ENCODE results near the gene TCF7L1. TPM values are rescaled to one million over a fixed set of nuclear protein-coding genes. Genes with fewer than 3 reads are reported as not detected.
A peak's percentile ranks its signal among the peaks of the same experiment; 100 is the strongest.

TCF7L1 gene
- total and polyA plus RNA-seq, 2 of the 13 experiments (the other 11 are each of a cell fraction or from before 2014, with no cell fraction given) = 0.04 to 0.15 TPM

GRCh38 chr2:85353876-85354285, 220.7 kb downstream of the TCF7L1 start (continued):
- TF ChIP-seq NFIC (IDR thresholded peaks at IDR 0.05; ENCODE audit: low read length) = no peak
- no peak for TF ChIP-seq TFE3 (CRISPR knock-in tag; IDR thresholded peaks at IDR 0.05)
- TF ChIP-seq ZNF235 (CRISPR knock-in tag; IDR thresholded peaks at IDR 0.05; ENCODE audit: borderline replicate concordance) = no peak
- TF ChIP-seq HIVEP1 (CRISPR knock-in tag; IDR thresholded peaks at IDR 0.05) = peak; percentile 14; the same call in 1 of the 2 replicates
- TF ChIP-seq KLF6 (CRISPR knock-in tag; IDR thresholded peaks at IDR 0.05) = no peak; the same call in 1 of the 2 replicates
- TF ChIP-seq ZNF557 (CRISPR knock-in tag; IDR thresholded peaks at IDR 0.05) = no peak
- TF ChIP-seq ZNF572 (CRISPR knock-in tag; IDR thresholded peaks at IDR 0.05) = no peak
- no peak for TF ChIP-seq MAFG (CRISPR knock-in tag; IDR thresholded peaks at IDR 0.05)
- TF ChIP-seq ZNF615 (CRISPR knock-in tag; IDR thresholded peaks at IDR 0.05; ENCODE audit: borderline replicate concordance) = no peak
- 0 out of 2 replicates have a peak, but pooled peaks have one; percentile 30 for TF ChIP-seq HMG20B (CRISPR knock-in tag; conservative IDR thresholded peaks at IDR 0.05)
- TF ChIP-seq ZNF724P (CRISPR knock-in tag; IDR thresholded peaks at IDR 0.05; ENCODE audit: borderline replicate concordance) = 0 out of 2 replicates have a peak, but pooled peaks have one; percentile 3
- no peak for TF ChIP-seq GATA4 (IDR thresholded peaks at IDR 0.05; ENCODE audit: borderline replicate concordance, low read depth)
- no peak for TF ChIP-seq TBX2 (CRISPR knock-in tag; IDR thresholded peaks at IDR 0.05; ENCODE audit: borderline replicate concordance)
- no peak for TF ChIP-seq THRA (CRISPR knock-in tag; IDR thresholded peaks at IDR 0.05; ENCODE audit: borderline replicate concordance)
- no peak; the same call in 1 of the 2 replicates for TF ChIP-seq NCOR1 (IDR thresholded peaks at IDR 0.05; ENCODE audit: borderline replicate concordance, low read length)
- TF ChIP-seq MAF1 (CRISPR knock-in tag; IDR thresholded peaks at IDR 0.05; ENCODE audit: borderline replicate concordance) = no peak
- TF ChIP-seq KDM2A (CRISPR knock-in tag; IDR thresholded peaks at IDR 0.05; ENCODE audit: borderline replicate concordance, low read depth) = no peak
- no peak for TF ChIP-seq ZNF33A (CRISPR knock-in tag; IDR thresholded peaks at IDR 0.05; ENCODE audit: borderline replicate concordance)
- TF ChIP-seq, protein P1, sequence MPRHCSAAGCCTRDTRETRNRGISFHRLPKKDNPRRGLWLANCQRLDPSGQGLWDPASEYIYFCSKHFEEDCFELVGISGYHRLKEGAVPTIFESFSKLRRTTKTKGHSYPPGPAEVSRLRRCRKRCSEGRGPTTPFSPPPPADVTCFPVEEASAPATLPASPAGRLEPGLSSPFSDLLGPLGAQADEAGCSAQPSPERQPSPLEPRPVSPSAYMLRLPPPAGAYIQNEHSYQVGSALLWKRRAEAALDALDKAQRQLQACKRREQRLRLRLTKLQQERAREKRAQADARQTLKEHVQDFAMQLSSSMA (CRISPR knock-in tag; IDR thresholded peaks at IDR 0.05) = no peak
- no peak for TF ChIP-seq SP1 (IDR thresholded peaks at IDR 0.05)
- TF ChIP-seq SP1 (CRISPR knock-in tag; IDR thresholded peaks at IDR 0.05) = no peak
- TF ChIP-seq RBAK (CRISPR knock-in tag; IDR thresholded peaks at IDR 0.05) = no peak
- TF ChIP-seq, protein P2, sequence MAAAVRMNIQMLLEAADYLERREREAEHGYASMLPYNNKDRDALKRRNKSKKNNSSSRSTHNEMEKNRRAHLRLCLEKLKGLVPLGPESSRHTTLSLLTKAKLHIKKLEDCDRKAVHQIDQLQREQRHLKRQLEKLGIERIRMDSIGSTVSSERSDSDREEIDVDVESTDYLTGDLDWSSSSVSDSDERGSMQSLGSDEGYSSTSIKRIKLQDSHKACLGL (CRISPR knock-in tag; IDR thresholded peaks at IDR 0.05) = peak; percentile 44; the same call in 1 of the 2 replicates
- no peak for TF ChIP-seq ZFP36L2 (CRISPR knock-in tag; IDR thresholded peaks at IDR 0.05)
- TF ChIP-seq PTBP1 (IDR thresholded peaks at IDR 0.05; ENCODE audit: low read depth, low read length, poor library complexity, severe bottlenecking) = no peak
- peak; percentile 85; the same call in 1 of the 2 replicates for TF ChIP-seq ZNF296 (CRISPR knock-in tag; conservative IDR thresholded peaks at IDR 0.05)
- TF ChIP-seq CC2D1A (CRISPR knock-in tag; IDR thresholded peaks at IDR 0.05) = no peak
- TF ChIP-seq ZNF841 (CRISPR knock-in tag; IDR thresholded peaks at IDR 0.05; ENCODE audit: borderline replicate concordance) = no peak
- TF ChIP-seq ZSCAN29 (CRISPR knock-in tag; conservative IDR thresholded peaks at IDR 0.05) = no peak

All from HepG2 (cell line).